HepG2 (cell line): ENCODE results near the gene UTRN.
A peak's percentile ranks its signal among the peaks of the same experiment; 100 is the strongest.

Experiments used
- KAT8 ChIP-seq: IDR thresholded peaks from 2 replicates; pipeline ENCODE4 v1.6.1; 2016; ENCODE audit warnings: missing genetic modification reagents, missing compliant biosample characterization
- NCOA2 ChIP-seq: sonication (generic); formaldehyde crosslinking; IDR thresholded peaks from 2 replicates; pipeline ENCODE4 v1.8.0; 2022; ENCODE audit warnings: inconsistent platforms
- SNAI1 ChIP-seq: sonication (generic); formaldehyde crosslinking; IDR thresholded peaks from 2 replicates; pipeline ENCODE4 v1.5.0; 2020; ENCODE audit warnings: mild to moderate bottlenecking, missing genetic modification reagents, borderline replicate concordance
- SUZ12 ChIP-seq: fragments of 150-350 bp; IDR thresholded peaks from 2 replicates; pipeline ENCODE4 v1.6.1; 2014; ENCODE audit warnings: low read depth, low read length
- XRCC5 ChIP-seq: fragments of 200-400 bp; formaldehyde crosslinking; optimal IDR thresholded peaks from 2 replicates; pipeline ENCODE3; 2017; ENCODE audit warnings: mild to moderate bottlenecking, low read length
- ZNF468 ChIP-seq: sonication (generic); formaldehyde crosslinking; IDR thresholded peaks from 2 replicates; pipeline ENCODE4 v1.8.0; 2022; ENCODE audit warnings: mild to moderate bottlenecking, moderate library complexity, missing genetic modification reagents
- ZNF644 ChIP-seq: IDR thresholded peaks from 2 replicates; pipeline ENCODE4 v1.6.1; 2016; ENCODE audit warnings: low read depth
- TF ChIP-seq, protein P1 (sequence below): sonication (generic); formaldehyde crosslinking; IDR thresholded peaks from 2 replicates; pipeline ENCODE4 v1.4.0; 2020; ENCODE audit warnings: missing genetic modification reagents

DNA sequence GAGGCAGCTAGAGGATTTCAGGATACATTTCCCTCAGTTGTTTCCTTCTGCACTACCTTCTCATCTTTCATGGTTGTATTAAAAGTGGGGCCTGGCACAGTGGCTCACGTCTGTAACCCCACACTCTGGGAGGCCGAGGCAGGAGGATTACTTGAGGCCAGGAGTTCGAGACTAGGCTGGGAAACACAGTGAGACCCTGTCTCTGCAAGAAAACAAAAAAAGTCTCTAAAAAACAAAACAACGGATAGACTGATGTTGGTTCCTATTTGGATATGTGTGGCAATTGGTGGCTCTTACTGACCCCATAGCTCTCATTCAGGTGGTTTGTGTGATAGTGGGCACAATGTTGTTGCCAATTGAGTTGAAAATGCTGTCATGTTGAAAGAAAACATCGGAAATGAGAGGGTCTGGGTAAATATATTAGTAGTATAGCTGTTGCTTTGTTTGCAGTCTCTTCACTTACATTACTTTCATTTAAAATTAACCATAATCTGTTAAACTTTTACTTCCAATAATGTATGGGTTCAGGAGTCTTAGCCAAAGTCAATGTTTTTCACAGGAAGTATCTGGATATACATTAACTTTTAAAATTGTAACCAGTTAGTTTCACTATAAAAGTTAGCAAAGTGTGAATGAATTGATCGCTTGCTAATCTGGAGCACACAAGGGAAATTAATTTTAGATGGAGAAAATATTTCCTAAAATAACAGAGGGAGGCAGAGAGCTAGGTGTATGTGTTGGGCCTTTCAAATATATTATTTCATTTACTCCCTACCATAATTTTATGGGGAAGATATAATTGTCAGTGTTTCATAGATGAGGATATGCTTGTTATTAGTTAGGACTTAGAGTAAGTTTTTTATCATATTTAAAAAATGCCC is 31.1 kb downstream of the UTRN start:
- no peak for TF ChIP-seq SUZ12
- no peak for TF ChIP-seq KAT8 (CRISPR knock-in tag)
- TF ChIP-seq SNAI1 (CRISPR knock-in tag), result no peak
- no peak for TF ChIP-seq ZNF468
- peak; percentile 91 for TF ChIP-seq NCOA2 (CRISPR knock-in tag)
- TF ChIP-seq ZNF644 (CRISPR knock-in tag), result peak; percentile 37; the same call in 1 of the 2 replicates
- TF ChIP-seq, protein P1, sequence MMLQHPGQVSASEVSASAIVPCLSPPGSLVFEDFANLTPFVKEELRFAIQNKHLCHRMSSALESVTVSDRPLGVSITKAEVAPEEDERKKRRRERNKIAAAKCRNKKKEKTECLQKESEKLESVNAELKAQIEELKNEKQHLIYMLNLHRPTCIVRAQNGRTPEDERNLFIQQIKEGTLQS, result no peak
- no peak for TF ChIP-seq XRCC5
